ENCODE measurements around the gene BTNL8.

GRCh38 chr5:180976518-180976917 lies 77.6 kb downstream of the BTNL8 start:
- TF ChIP-seq CTCF (IDR thresholded peaks at IDR 0.05; ENCODE audit: insufficient read depth, low read depth, low read length): no peak
- TF ChIP-seq EZH2 (IDR thresholded peaks at IDR 0.05; ENCODE audit: insufficient read depth, low read length): no peak
